Measurements from ENCODE around the gene PPBP. TPM values are rescaled to one million over a fixed set of nuclear protein-coding genes. Genes with fewer than 3 reads are reported as not detected.

The PPBP gene
- total RNA-seq, 4 donors from 2014 or later, result 10.1 TPM; not detected in 3

DNA sequence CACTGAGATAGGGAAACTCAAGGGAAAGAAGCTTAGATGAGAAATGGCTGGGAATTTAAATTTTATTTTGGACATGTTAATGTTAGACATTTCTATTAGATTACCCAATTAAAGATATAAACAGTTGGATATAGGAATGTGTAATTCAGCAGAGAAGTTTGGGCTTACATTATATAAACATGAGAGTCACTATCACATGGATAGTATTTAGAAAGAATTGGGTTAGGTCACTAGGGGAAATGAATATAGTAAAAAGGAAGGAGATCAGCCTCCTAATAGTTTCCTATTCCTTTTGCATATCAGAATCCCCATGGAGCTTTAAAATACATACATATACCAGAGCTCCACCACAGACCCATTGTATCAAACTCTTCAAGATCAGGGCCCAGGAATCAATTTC is 30.1 kb upstream of the PPBP start:
- Histone ChIP-seq H3K4me3 (no peak overlapping the region), H3K27ac (replicated peaks in 1 of 4) (no peak overlapping the region), H3K36me3 (no peaks in the 10 kb centered on the region), H3K4me1 (no peaks in the 10 kb centered on the region), H3K9me3 (no peaks in the 10 kb centered on the region), H3K27me3 (no peaks in the 10 kb centered on the region)
- no peak for TF ChIP-seq EP300 (IDR thresholded peaks at IDR 0.05)
- DNase-seq (ENCODE audit: extremely low spot score), result no peak
- intact Hi-C loops (cut with DNase I), result no loop called here

DNA sequence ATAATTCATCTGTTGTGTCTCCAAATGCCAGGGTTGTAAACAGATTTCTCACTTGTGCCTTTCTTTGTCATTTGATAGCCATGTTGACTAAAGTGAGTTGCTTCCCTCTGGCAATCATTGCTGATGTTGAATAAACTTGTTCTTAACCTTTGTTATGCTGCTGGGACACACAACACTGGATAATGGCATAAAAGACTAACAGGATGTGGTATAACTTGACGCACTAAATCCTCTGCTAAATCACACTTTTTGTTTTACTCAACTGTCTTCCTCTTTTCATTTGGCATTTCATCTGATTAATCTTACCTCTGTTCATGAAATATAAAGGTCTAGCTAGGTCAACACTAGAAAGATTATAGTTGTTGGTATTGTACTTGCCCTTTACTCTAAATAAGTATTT is 28.1 kb upstream of the PPBP start:
- Histone ChIP-seq H3K4me1 (no peaks in the 10 kb centered on the region), H3K9me3 (no peaks in the 10 kb centered on the region), H3K4me3 (no peak overlapping the region), H3K27ac (replicated peaks in 1 of 4) (no peak overlapping the region), H3K36me3 (no peaks in the 10 kb centered on the region), H3K27me3 (no peaks in the 10 kb centered on the region)
- no peak for DNase-seq (ENCODE audit: extremely low spot score)
- TF ChIP-seq, protein P1, sequence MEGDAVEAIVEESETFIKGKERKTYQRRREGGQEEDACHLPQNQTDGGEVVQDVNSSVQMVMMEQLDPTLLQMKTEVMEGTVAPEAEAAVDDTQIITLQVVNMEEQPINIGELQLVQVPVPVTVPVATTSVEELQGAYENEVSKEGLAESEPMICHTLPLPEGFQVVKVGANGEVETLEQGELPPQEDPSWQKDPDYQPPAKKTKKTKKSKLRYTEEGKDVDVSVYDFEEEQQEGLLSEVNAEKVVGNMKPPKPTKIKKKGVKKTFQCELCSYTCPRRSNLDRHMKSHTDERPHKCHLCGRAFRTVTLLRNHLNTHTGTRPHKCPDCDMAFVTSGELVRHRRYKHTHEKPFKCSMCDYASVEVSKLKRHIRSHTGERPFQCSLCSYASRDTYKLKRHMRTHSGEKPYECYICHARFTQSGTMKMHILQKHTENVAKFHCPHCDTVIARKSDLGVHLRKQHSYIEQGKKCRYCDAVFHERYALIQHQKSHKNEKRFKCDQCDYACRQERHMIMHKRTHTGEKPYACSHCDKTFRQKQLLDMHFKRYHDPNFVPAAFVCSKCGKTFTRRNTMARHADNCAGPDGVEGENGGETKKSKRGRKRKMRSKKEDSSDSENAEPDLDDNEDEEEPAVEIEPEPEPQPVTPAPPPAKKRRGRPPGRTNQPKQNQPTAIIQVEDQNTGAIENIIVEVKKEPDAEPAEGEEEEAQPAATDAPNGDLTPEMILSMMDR (IDR thresholded peaks at IDR 0.05), result no peak
- TF ChIP-seq POLR2AphosphoS5 (IDR thresholded peaks at IDR 0.05) (no peak), POLR2A (IDR thresholded peaks at IDR 0.05; ENCODE audit: low read depth) (no peak), EP300 (IDR thresholded peaks at IDR 0.05) (no peak)
- WGBS, result 39% methylated on average over 1 of the region's 1 CpG
- intact Hi-C loops (cut with DNase I), result no loop called here

DNA sequence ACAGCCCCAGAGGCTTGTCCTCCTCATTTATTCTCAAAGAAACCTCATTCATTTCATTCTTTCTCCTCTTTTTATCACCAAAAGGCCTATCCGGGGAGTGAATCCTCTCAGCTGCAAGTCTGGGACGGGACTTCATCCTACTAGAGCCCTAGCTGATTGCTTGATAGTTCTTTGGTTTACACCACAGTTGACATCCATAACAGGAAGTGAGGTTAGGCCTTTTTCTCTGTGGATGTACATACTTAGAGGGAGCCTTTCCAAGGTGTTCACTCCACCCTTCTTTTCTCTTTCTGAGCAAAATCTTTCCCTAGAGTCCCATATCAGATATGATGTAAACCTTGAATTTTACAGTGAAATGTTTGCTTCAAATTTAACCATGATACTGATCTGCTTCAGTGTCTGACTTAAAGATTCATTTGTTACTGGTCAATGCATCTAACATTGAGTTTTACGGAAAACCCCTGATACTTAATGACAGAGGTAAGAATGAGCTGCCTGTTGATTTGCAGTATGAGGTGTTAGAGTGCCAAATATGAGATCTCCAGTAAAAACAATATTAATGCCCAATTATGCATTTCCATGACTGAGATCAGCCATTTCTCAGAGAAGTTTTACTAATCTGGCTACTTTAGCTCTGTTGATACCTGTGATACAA is 27.3 kb upstream of the PPBP start:
- Histone ChIP-seq H3K27me3 (no peaks in the 10 kb centered on the region), H3K4me3 (no peak overlapping the region), H3K27ac (replicated peaks in 1 of 4) (no peak overlapping the region), H3K4me1 (no peaks in the 10 kb centered on the region), H3K9me3 (no peaks in the 10 kb centered on the region), H3K36me3 (no peaks in the 10 kb centered on the region)
- intact Hi-C loops (cut with DNase I), result no loop called here
- 88% methylated on average over 3 of the region's 3 CpGs for WGBS
- TF ChIP-seq POLR2AphosphoS5 (IDR thresholded peaks at IDR 0.05) (no peak), EP300 (IDR thresholded peaks at IDR 0.05) (no peak), POLR2A (IDR thresholded peaks at IDR 0.05; ENCODE audit: low read depth) (no peak)
- TF ChIP-seq, protein P1 (IDR thresholded peaks at IDR 0.05), result no peak
- DNase-seq (ENCODE audit: extremely low spot score), result no peak

DNA sequence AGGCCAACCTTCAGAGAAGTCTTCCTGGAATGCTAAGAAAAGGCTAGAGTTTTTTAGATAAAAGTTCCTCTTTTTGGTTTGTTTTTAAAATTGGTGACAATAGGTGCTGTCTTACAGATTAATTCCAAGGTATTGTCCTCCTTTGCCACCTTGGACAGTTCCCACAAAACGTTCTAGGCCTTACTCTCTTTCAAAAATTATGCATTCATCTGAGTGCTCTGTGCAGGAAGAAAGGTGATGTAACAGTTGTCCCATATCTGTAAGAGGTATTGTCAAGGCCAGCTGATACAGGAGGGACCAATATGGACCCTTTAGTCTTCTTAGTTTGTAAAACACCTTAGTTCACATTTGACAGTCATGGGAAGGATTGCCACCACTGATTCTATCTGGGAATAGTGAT is 26.3 kb upstream of the PPBP start:
- DNase-seq (ENCODE audit: extremely low spot score), result no peak
- no peak overlapping the region for H3K27ac ChIP-seq (replicated peaks in 1 of 4)
- no peaks in the 10 kb centered on the region for H3K27me3 ChIP-seq
- no peaks in the 10 kb centered on the region for H3K4me1 ChIP-seq
- no peak overlapping the region for H3K4me3 ChIP-seq
- TF ChIP-seq EP300 (IDR thresholded peaks at IDR 0.05) (no peak), POLR2AphosphoS5 (IDR thresholded peaks at IDR 0.05) (no peak), POLR2A (IDR thresholded peaks at IDR 0.05; ENCODE audit: low read depth) (no peak)
- TF ChIP-seq, protein P1 (IDR thresholded peaks at IDR 0.05), result no peak
- WGBS, result 27% methylated on average over 1 of the region's 1 CpG
- no peaks in the 10 kb centered on the region for H3K9me3 ChIP-seq
- intact Hi-C loops (cut with DNase I), result no loop called here
- H3K36me3 ChIP-seq, result no peaks in the 10 kb centered on the region

DNA sequence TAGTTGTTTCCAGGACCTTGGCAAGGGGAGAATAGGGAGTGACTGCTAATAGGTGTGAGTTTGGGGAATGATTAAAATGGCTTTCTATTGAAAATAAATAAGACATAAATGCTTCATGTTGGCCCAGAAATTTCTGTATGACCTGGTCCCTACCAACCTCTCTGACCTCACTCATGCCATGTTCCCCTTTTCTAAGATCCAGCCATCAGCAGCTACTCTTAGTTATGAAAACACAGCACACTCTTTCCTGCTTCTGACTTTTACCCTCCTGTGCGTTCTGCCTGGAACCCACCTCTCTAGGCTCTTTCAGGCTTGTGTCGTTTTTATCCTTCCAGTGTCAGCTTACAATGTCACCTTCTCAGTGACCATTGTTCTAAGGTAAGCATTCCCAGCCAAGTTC is 25.3 kb upstream of the PPBP start:
- H3K9me3 ChIP-seq, result no peaks in the 10 kb centered on the region
- no peaks in the 10 kb centered on the region for H3K27me3 ChIP-seq
- no peaks in the 10 kb centered on the region for H3K4me1 ChIP-seq
- intact Hi-C loops (cut with DNase I), result no loop called here
- H3K4me3 ChIP-seq, result no peak overlapping the region
- H3K27ac ChIP-seq (replicated peaks in 1 of 4), result no peak overlapping the region
- 70% methylated on average over 2 of the region's 2 CpGs for WGBS
- DNase-seq (ENCODE audit: extremely low spot score), result no peak
- H3K36me3 ChIP-seq, result no peaks in the 10 kb centered on the region
- TF ChIP-seq EP300 (IDR thresholded peaks at IDR 0.05) (no peak), POLR2AphosphoS5 (IDR thresholded peaks at IDR 0.05) (no peak), POLR2A (IDR thresholded peaks at IDR 0.05; ENCODE audit: low read depth) (no peak)

DNA sequence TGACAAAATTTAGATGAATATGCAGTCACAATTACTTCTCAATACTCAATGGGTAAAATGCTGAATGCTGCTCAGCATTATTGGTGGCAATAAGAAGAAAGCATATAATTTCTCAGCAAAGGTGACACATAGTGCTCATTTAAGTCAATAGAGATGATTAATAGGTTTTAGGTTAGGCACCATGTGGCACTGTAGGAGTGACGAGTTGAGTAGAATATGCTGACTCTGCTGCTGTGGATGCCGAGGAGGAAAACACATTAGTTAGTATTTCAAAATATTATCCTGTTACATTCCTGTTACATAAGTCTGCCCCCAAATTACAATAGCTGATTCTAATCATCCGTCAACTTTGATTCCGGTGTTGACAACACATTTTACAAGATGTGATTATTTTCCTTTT is 24.1 kb upstream of the PPBP start:
- no peak overlapping the region for H3K27ac ChIP-seq (replicated peaks in 1 of 4)
- WGBS, result 83% methylated on average over 4 of the region's 4 CpGs
- TF ChIP-seq, protein P1 (IDR thresholded peaks at IDR 0.05), result no peak
- TF ChIP-seq EP300 (IDR thresholded peaks at IDR 0.05) (no peak), POLR2A (IDR thresholded peaks at IDR 0.05; ENCODE audit: low read depth) (no peak)

More for the DNA sequence above, 24.1 kb upstream of the PPBP start:
- intact Hi-C loops (cut with DNase I), result no loop called here
- no peaks in the 10 kb centered on the region for H3K27me3 ChIP-seq
- H3K9me3 ChIP-seq, result no peaks in the 10 kb centered on the region
- DNase-seq (ENCODE audit: extremely low spot score), result no peak
- no peaks in the 10 kb centered on the region for H3K4me1 ChIP-seq
- H3K36me3 ChIP-seq, result no peaks in the 10 kb centered on the region
- no peak overlapping the region for H3K4me3 ChIP-seq
